GM18909 (cell line): ENCODE measurements around the gene TMEM235.

Experiments
- ATAC-seq: cut with Tn5 transposase; IDR thresholded peaks from one replicate; pipeline ENCODE4 v1.9.1; 2021; ENCODE audit warnings: mild to moderate bottlenecking; ENCODE audit not compliant: unreplicated experiment, poor library complexity

The TMEM235 gene

DNA sequence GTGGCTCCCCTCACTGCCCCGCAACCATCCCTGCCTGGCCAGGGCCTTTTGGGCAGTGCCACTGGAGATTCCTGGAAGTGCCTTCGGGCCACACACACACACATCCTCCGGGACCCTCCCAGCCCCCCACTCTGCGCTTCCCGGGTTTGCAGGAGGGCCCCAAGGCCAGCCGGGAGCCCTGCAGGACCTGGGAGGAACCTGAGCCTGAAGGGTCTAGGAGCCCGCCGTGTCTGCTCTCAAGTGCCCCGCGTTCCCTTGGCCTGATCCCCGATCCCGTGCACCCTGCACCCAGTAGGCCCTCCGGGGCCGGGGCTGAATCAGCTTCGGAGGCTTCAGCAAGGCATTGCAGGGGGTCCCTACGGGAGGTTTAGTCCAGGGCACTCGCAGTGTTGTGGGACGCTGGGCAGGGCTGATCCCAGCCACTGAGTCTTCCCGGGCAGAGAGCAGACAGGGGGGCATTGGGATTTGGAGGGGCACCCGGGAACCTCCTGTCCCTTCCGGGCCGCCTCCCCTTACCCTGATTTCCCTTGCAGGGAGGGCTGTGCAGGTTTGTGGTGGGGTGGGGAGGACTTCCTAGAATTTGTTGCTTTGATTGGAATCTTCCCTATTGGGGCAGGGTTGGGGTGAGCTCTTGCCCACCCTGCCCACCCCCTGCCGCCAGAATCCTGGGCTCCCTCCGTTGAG lies 36.9 kb downstream of the TMEM235 start:
- no peak for ATAC-seq

DNA sequence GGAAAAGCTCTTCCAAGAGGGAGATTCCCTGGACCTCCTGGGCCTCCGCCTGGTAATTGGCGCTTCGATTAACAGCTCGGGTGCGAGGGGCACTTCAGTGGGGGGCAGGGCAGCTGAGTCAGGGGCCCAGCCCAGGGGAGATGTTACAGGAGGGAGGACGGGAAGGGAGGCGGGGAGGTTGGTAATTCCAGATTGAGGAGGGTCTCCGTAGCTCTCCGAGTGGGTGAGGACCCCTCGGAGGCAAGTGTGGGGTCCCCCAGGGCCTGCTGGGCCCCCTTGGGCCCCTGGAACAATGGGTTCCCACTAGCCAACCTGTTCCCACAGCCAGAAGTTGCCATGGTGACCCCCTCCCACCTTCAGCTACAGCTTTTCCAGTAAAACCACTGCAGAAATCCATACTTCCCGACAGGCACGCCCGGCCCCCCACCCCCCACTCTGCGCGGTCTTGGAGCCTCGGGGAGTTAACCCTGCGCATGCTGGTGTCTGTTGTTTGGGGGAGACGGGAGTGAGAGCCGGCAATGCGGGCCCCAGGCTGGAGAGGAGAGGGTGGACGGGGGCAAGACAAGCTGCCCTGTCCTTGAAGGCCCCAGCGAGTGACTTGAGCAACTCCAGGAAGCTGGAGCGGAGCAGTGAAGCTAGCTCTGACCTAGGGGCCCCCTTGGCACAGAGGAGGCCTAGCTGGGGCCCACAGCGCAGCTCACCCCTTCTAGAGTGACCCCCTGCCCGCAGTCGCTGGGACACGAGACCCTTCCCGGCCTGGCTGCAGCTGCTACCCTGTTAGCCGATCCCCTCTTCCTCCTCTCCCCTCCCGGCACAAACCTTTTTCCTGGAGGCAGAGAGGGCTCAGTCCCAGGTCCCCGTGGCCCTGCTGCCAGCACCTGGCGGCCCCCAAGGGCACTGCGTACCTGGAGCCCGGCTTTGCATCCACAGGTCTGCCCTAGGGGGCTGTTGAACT lies 37.8 kb downstream of the TMEM235 start:
- no peak for ATAC-seq

DNA sequence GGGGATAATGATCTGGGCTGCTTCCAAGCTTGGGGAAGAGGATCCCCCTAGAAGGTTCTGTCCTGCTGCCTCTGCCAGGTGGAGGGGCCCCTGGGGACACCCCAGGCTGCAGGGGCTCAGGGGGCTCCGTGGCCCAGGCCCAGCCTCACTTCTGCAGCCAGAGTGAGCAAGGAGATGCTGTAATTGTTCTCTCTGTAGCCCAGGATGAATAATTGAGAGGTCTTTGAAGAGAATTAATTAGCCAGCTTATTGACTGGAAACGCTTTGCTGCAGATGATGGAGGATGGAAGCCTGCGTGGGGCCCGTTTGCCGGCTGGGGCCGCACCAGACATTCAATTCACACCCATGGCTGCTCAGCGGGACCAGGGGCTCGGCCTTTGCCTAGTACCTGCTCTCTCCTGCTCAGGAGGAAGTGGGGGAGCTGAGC lies 38.5 kb downstream of the TMEM235 start:
- no peak for ATAC-seq

DNA sequence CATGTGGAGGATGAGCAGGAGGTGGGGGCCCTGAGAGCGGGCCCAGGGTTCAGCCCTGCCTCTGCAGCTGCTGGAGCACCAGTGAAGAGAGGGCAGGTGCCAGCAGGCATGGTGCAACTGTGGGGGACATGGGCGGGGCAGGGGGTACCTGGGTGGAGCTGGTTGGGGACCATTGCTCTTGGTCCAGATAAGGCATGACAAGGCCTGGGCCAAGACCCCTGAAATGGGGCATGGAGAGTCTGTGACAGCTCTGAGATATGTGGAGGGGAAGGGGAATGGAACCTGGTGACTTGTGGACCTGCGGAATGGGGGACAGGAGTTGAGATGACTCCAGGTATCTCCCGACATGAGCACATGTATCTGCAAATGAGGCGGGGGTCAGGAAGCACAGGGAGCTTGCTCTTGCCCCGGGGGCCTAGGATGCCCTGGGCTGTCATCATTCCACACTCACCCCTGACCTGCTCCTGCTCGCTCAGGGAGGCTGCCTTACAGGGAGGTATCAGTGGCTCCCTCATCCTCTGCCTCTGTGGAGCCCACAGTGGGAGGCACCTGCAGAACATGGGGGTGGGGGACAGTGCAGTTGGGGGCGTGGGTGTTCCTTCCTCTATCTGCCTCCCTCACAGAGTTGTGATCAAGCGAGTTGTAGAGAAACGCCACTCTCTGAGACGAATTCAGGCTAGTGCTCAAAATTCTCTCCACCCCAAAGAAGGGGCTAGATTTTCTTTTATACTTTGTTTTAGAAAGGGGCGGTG lies 40.2 kb downstream of the TMEM235 start:
- no peak for ATAC-seq

DNA sequence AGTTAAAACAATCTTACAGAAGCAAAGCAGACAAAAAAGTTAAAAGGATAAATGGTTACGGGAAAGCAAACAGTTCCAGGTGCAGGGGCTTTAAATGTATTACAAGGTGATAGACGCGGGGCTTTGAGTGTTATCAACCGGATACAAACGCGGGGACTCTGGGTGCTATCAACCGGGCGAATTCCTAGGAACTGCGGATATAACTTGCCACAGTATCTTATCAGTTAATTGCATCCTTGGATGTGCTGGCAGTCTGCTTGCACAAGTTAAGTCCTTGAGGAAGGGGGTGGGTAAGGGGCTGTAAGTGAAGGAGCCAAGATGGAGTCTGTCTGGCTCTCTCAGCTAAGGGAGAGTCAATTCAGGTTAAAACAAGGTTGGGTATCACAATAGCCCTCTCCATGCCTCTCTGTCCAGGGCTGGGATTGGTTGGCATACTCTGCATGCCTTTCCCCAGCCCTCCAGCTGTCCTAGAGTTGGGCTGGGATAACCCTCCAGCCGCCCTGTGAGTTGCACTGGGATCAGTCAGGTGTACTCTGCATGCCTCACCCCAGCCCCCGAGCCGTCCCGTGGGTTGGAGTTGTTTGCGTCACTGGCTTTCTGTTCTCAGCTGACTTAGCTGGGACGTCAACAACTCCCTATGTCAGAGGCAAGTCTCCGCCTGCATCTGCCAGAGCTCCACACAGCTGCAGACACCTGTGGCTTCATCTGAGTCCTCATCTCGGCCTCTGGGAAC lies 40.9 kb downstream of the TMEM235 start:
- ATAC-seq: no peak

DNA sequence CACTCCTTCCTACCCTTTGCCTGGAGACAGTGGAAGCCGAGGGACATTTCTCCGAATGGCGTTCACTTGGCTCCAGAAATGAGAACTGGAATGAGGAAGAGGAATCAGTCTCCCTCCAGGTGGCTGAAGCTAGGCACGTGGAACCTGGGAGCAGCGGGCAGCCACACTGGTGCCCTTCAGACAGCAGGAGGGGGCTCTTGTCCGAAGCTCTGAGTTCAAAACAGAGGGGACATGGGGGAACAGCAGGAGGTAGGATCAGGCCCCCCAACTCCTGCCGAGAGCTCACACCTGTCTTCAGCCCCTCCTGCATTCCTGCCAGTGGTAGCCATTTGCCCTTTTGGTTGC lies 41.5 kb downstream of the TMEM235 start:
- no peak for ATAC-seq

DNA sequence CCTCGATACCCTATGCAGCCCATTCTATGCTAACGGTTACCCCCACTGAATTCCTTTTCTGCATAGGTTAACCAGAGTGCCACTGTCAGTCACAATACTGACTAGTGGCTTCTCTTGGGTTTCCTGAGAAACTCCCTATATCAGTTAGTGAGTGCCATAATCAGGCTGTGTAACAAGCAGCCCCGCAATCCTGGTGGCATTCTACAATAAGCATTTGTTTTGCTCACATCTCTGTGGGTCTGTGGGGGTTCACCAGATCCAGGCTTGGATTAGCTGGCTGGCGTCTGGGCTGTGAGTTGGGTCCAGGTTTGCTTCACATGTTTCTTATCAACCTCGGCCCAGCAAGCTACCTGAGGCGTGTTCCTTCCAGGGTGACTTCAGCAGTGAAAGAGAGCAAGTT lies 42.4 kb downstream of the TMEM235 start:
- no peak for ATAC-seq

DNA sequence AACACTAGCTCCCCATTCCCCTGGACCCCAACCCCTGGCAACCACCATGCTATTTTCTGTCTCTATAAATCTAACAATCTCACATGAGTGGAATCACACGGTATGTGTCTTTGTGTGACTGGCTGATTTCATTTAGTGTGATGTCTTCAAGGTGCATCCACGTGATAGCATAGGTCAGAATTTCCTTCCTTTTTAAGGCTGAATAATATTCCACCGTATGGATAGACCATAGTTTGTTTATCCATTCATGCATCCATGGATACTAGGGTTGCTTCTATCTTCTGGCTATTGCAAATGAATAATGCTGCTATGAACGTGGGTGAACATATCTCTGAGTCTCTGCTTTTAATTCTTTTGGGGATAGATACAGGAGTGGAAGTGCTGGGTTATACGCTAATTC lies 43.9 kb downstream of the TMEM235 start:
- ATAC-seq: no peak

DNA sequence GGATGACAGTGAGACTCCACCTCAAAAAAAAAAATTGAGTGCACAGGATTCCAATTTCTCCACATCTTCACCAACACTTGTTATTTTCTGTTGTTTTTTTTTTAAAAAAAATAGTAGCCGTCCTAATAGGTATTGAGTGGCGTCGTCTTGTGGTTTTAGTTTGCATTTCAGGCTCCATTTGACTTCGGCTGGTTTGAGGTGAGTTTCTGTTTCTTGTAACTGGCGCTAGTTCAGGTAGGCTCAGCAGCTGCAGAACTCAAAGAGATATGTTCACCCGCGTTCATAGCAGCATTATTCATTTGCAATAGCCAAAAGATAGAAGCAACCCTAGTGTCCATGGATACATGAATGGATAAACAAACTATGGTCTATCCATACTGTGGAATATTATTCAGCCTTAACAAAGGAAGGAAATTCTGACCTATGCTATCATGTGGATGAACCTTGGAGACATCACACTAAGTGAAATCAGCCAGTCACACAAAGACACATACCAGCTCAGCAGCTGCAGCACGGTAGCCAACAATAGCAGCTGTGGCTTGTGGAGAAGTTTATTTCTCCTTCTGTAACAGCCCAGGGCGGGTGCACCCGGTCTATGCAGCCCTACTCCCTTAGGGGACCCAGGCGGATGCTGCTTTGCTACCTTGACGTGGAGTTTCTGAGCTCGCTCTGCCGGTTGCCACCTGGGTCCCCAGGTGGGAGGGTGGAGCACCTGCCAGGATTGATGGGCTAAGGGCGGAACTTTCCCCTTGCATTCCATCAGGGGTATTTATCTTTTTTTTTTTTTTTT lies 44.9 kb downstream of the TMEM235 start:
- ATAC-seq: no peak

DNA sequence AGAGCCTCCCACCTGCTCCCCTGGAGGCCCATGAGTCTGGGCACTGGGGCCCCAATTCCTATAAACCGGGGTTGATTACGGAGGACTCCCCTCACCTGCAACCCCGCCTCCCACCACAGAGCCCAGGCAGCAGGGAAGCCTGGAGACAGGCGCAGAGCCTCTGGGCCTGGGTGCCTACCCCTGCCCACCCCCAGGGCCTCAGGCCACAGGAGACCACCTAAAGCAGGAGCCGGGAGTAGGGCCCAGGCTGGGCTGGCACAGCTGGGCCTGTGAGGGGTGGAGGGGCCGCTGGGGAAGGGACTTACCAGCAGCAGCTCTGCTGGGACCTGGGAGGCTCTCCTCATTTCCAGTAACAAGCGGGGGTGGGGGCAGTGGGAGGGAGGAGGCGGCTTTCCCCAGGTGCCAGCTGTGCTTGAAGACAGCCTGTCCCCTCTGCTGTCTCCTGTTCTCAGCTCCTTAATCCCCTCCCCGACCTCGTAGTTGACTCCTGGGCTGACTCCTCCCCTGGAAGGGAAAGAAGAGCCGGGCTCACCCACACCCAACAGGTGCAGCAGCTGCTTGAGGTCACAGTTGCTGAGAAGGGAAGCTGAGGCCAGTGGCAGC lies 46.8 kb downstream of the TMEM235 start:
- ATAC-seq: no peak

DNA sequence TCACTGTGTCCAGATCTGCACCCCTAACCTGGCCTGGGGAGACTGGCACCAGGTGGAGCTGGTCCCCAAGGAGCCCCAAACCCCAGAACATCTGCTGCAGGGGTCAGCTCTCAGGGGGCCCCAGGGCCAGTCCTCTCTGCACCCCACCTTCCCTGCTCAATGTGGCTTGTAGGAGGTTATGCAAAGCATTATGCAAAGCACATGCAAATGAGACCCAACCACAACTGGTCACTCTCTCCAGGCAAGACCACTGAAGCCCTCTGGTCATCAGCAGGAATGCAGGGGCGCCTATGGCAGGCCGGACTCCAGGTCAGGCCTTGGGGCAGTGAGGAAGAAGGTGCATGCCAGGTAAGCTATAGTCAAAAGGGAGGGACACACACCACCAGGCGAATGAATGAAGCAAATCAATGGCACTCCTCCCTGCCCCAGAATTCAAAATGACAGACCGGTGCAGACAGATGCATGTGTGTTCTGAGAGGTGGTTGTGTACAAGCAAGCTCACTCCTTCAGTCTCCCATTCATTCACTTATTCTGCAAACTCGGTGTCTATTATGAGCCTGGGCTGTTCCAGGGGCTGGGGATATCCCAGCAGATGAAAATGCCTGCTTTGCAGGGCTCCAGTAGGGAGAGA lies 48.0 kb downstream of the TMEM235 start:
- ATAC-seq: no peak

DNA sequence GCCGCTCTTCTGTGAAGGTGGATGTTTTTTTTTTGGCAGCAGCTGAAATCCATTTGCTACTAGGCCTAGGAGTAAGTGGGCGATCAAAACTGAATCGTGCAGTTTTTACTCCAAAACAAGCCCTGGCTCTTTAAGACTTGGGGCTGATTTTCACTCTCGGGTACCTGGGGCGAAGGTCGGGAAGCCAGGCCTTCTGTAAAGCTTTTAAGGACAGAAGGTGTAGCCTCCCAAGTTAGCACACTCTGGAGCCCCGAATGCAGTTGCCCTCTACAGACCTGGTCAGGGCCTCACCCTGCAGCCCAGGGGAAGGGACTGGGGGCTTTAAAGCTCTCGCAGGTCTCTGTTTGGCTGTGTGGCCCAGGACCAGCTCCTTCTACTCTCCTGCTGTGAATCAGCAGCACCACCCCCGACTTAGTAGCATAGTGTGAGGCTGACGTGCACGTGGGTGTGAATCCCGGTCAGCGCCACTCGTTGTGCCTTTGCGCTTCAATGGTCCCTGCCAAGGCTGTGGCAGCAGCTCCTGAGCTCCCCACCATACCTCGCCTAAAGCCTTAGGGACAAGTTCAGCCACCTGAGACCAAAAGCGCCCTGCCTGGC lies 49.9 kb downstream of the TMEM235 start:
- ATAC-seq: no peak

DNA sequence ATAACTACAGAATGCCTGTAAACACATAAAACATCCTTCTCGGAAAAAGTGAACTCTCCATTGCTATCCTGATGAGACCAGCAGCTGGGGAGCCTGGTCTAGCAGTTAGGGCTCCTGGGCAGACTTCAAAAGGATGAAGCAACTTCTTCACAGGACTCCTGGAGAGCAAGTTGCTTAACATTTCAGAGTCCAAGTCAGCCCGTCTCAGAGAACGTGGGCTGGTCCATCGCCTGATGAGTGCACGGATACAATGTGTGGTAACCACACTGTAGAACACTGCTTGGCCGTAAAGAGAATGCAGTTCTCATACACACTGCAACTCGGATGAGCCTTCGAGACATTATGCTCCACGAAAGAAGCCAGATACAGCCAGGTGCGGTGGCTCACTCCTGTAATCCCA lies 52.7 kb downstream of the TMEM235 start:
- ATAC-seq: no peak

DNA sequence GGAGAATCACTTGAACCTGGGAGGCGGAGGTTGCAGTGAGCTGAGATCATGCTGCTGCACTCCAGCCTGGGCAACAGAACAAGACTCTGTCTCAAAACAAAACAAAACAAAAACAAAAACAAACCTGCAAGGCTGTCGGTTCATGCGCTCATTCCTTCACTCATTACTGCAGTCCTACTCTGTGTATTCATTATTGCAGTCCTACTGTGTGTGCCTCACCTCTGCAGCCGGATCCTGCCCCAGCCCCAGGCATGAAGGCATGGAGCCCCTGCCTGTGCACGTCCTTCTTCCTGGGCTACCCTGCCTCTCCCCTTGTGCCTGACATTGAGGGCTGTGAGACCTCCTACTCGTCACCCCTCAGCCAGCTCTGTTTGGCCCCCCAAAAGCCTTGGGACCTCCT lies 57.6 kb downstream of the TMEM235 start:
- ATAC-seq: no peak

DNA sequence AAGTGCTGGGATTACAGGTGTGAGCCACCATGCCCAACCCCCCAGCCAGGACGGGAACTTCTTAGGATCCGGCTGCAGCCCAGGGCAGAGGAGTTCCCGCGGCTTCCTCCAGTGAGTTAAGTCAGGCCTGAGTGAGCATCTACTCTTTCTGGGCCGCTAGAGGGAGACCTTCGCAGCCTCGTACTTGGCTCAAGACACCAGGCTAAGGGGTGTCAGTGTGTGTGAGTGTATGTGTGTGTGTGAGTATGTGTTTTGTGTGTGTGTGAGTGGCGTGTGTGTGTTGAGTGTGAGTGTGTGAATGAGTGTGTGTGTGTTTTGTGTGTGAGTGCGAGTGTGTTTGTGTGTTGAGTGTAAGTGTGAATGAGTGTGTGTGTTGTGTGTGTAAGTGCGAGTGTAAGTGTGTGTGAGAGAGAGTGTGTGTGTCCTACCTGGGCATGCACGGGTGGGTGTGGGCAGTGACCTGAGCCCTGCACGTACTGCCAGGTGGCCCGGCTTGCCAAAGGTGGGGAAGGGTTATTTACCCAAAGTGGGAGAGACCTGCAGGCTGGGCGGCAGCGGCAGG lies 58.5 kb downstream of the TMEM235 start:
- ATAC-seq: no peak
